Fibroblast of lung (primary cell): Measurements from ENCODE around the gene MYL4.
"Not testable (repeated sequence)": the region's sequence is repeated elsewhere in the genome, so short reads cannot be mapped to it uniquely, and the experiment has no call there.

Experiments
- CTCF ChIP-seq, 2 donors: IDR thresholded peaks in 1 of 2; conservative IDR thresholded peaks in 1 of 2; 1 replicate in 1 of 2; 2 replicates in 1 of 2; pipeline ENCODE4 v1.5.1; 2011 to 2012; ENCODE audit warnings: low read length in 2 of 2, control low read depth in 1 of 2, inconsistent platforms in 1 of 2, low read depth in 1 of 2, mild to moderate bottlenecking in 1 of 2
- EZH2 ChIP-seq: IDR thresholded peaks from 2 replicates; pipeline ENCODE4 v1.5.1; 2012; ENCODE audit warnings: low read length, control low read depth, mild to moderate bottlenecking; ENCODE audit errors: missing control alignments

GRCh38 chr17:47224077-47224476, 14.9 kb downstream of the MYL4 start:
- TF ChIP-seq CTCF (conservative IDR thresholded peaks at IDR 0.05 in 1 of 2, IDR thresholded peaks at IDR 0.05 in 1 of 2; ENCODE audit: low read depth in 1 of 2, low read length in 2 of 2); EZH2: not testable (repeated sequence)
